C4-2B (cell line): ENCODE results near the gene CCDC27.
"Not testable (repeated sequence)": the region's sequence is repeated elsewhere in the genome, so short reads cannot be mapped to it uniquely, and the experiment has no call there.

Source experiments
- ZFX ChIP-seq: fragments of 450-650 bp; IDR thresholded peaks from 2 replicates; pipeline ENCODE4 v1.6.1; 2017
- TF ChIP-seq, protein P1 (sequence below): fragments of 450-650 bp; conservative IDR thresholded peaks from 2 replicates; pipeline ENCODE4 v1.5.1; 2017; ENCODE audit warnings: mild to moderate bottlenecking

DNA sequence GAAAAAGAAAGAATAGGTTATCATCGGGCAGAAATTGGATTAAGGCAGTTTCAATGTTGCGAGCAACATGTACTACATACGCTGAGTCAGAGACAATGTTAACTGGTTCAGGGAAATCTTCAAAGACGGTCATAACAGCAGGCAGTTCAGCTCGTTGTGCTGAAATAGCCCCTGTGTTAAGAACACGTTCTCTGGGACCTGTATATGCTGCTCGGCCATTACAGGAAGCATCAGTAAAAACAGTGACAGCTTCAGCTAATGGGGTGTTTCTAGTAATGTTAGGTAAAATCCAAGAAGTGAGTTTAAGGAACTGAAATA lies 52.3 kb downstream of the CCDC27 start:
- TF ChIP-seq, protein P1, sequence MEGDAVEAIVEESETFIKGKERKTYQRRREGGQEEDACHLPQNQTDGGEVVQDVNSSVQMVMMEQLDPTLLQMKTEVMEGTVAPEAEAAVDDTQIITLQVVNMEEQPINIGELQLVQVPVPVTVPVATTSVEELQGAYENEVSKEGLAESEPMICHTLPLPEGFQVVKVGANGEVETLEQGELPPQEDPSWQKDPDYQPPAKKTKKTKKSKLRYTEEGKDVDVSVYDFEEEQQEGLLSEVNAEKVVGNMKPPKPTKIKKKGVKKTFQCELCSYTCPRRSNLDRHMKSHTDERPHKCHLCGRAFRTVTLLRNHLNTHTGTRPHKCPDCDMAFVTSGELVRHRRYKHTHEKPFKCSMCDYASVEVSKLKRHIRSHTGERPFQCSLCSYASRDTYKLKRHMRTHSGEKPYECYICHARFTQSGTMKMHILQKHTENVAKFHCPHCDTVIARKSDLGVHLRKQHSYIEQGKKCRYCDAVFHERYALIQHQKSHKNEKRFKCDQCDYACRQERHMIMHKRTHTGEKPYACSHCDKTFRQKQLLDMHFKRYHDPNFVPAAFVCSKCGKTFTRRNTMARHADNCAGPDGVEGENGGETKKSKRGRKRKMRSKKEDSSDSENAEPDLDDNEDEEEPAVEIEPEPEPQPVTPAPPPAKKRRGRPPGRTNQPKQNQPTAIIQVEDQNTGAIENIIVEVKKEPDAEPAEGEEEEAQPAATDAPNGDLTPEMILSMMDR = not testable (repeated sequence)
- not testable (repeated sequence) for TF ChIP-seq ZFX
